ENCODE data around the gene MYO5B.

Gene MYO5B

GRCh38 chr18:49827996-49828395 lies 367.0 kb downstream of the MYO5B start:
- DNase-seq (ENCODE audit: low read depth) = no peak
- H3K4me3 ChIP-seq (ENCODE audit: control insufficient read depth, low read depth, low read length) = no peak overlapping the region
- TF ChIP-seq, protein P1, sequence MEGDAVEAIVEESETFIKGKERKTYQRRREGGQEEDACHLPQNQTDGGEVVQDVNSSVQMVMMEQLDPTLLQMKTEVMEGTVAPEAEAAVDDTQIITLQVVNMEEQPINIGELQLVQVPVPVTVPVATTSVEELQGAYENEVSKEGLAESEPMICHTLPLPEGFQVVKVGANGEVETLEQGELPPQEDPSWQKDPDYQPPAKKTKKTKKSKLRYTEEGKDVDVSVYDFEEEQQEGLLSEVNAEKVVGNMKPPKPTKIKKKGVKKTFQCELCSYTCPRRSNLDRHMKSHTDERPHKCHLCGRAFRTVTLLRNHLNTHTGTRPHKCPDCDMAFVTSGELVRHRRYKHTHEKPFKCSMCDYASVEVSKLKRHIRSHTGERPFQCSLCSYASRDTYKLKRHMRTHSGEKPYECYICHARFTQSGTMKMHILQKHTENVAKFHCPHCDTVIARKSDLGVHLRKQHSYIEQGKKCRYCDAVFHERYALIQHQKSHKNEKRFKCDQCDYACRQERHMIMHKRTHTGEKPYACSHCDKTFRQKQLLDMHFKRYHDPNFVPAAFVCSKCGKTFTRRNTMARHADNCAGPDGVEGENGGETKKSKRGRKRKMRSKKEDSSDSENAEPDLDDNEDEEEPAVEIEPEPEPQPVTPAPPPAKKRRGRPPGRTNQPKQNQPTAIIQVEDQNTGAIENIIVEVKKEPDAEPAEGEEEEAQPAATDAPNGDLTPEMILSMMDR (conservative IDR thresholded peaks at IDR 0.05; ENCODE audit: control insufficient read depth, insufficient read depth, low read depth, low read length) = no peak

GRCh38 chr18:49819823-49820671 lies 374.9 kb downstream of the MYO5B start:
- no peak overlapping the region for H3K4me3 ChIP-seq (ENCODE audit: control insufficient read depth, low read depth, low read length)
- TF ChIP-seq, protein P1 (conservative IDR thresholded peaks at IDR 0.05; ENCODE audit: control insufficient read depth, insufficient read depth, low read depth, low read length) = no peak
- no peak for DNase-seq (ENCODE audit: low read depth)

DNA sequence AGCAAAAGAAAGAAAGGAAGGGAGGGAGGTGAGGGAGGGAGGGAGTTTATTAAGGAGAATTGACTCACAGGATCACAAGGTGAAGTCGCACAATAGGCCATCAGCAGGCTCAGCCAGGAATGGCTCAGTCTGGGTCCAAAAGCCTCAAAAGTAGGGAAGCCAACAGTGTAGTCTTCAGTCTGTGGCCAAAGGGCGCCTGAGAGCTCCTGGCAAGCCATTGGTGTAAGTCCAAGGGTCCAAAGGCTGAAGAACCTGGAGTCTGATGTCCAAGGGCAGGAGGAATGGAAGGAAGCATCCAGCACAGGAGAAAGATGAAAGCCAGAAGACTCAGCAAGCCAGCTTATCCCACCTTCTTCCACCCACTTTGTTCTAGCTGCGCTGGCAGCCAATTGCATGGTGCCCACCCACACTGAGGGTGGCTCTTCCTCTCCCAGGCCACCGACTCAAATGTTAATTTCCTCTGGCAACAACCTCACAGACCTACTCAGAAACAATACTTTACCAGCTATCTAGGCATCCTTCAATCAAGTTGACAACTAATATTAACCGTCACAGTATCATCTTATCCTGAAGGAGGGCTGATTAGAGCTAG lies 375.8 kb downstream of the MYO5B start:
- TF ChIP-seq, protein P1 (conservative IDR thresholded peaks at IDR 0.05; ENCODE audit: control insufficient read depth, insufficient read depth, low read depth, low read length) = no peak
- no peak overlapping the region for H3K4me3 ChIP-seq (ENCODE audit: control insufficient read depth, low read depth, low read length)
- DNase-seq (ENCODE audit: low read depth) = no peak

GRCh38 chr18:49817947-49818346 lies 377.0 kb downstream of the MYO5B start:
- TF ChIP-seq, protein P1 (conservative IDR thresholded peaks at IDR 0.05; ENCODE audit: control insufficient read depth, insufficient read depth, low read depth, low read length) = no peak
- no peak for DNase-seq (ENCODE audit: low read depth)
- no peak overlapping the region for H3K4me3 ChIP-seq (ENCODE audit: control insufficient read depth, low read depth, low read length)

DNA sequence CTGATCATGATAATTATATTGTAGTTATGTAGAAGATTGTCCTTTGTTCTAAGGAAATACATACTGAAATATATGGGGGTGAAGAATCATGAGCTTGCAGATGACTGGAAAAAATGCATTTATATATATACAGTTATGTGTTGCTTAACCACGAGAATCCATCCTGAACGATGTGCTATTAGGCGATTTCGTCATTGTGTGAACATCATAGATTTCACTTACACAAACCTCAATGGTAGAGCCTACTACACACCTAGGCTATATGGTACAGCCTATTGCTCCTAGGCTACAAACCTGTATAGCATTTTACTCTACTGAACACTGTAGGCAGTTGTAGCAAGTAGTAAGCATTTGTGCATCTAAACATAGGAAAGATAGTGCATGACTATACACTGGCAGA lies 379.0 kb downstream of the MYO5B start:
- TF ChIP-seq, protein P1 (conservative IDR thresholded peaks at IDR 0.05; ENCODE audit: control insufficient read depth, insufficient read depth, low read depth, low read length) = no peak
- no peak for DNase-seq (ENCODE audit: low read depth)
- H3K4me3 ChIP-seq (ENCODE audit: control insufficient read depth, low read depth, low read length) = no peak overlapping the region

GRCh38 chr18:49814147-49814499 lies 380.8 kb downstream of the MYO5B start:
- peak overlapping the region; percentile 89 for H3K4me3 ChIP-seq (ENCODE audit: control insufficient read depth, low read depth, low read length)
- DNase-seq (ENCODE audit: low read depth) = peak; percentile 75
- TF ChIP-seq, protein P1 (conservative IDR thresholded peaks at IDR 0.05; ENCODE audit: control insufficient read depth, insufficient read depth, low read depth, low read length) = no peak
